ENCODE measurements around the gene TRAPPC11. TPM values are rescaled to one million over a fixed set of nuclear protein-coding genes. Genes with fewer than 3 reads are reported as not detected.

TRAPPC11 gene
- total RNA-seq, 4 donors from 2014 or later, result 40.6 to 74.2 (median 49.2) TPM

- H3K36me3 ChIP-seq, result no peaks in the 10 kb centered on the region
- no peaks in the 10 kb centered on the region for H3K9me3 ChIP-seq
- no peak for DNase-seq (ENCODE audit: low spot score in 2 of 2)
- TF ChIP-seq POLR2A (IDR thresholded peaks at IDR 0.05), result no peak
- no peak for TF ChIP-seq EP300 (IDR thresholded peaks at IDR 0.05)
- TF ChIP-seq CTCF (IDR thresholded peaks at IDR 0.05), result no peak
- TF ChIP-seq POLR2AphosphoS5 (IDR thresholded peaks at IDR 0.05), result no peak
- 87% methylated on average over 7 of the region's 48 CpGs for WGBS
- H3K27ac ChIP-seq, result no peak overlapping the region
- H3K4me3 ChIP-seq, result no peak overlapping the region
- no peaks in the 10 kb centered on the region for H3K4me1 ChIP-seq
- no peaks in the 10 kb centered on the region for H3K27me3 ChIP-seq
These were observed 87.5 kb downstream of the TRAPPC11 start for GRCh38 chr4:183746305-183747229.

GRCh38 chr4:183747380-183747779 is 88.3 kb downstream of the TRAPPC11 start:
- WGBS, result 90% methylated on average over 2 of the region's 2 CpGs
- TF ChIP-seq EP300 (IDR thresholded peaks at IDR 0.05) (no peak), POLR2A (IDR thresholded peaks at IDR 0.05) (no peak), POLR2AphosphoS5 (IDR thresholded peaks at IDR 0.05) (no peak), CTCF (IDR thresholded peaks at IDR 0.05) (no peak)
- no peak overlapping the region for H3K4me3 ChIP-seq

GRCh38 chr4:183747931-183748670 is 89.0 kb downstream of the TRAPPC11 start:
- Histone ChIP-seq H3K4me1 (no peaks in the 10 kb centered on the region), H3K9me3 (no peaks in the 10 kb centered on the region), H3K27ac (no peak overlapping the region), H3K4me3 (no peak overlapping the region), H3K27me3 (no peaks in the 10 kb centered on the region), H3K36me3 (no peaks in the 10 kb centered on the region)
- no peak for DNase-seq (ENCODE audit: low spot score in 2 of 2)
- 63% methylated on average over 6 of the region's 6 CpGs for WGBS
- TF ChIP-seq POLR2AphosphoS5 (IDR thresholded peaks at IDR 0.05), result no peak
- TF ChIP-seq CTCF (IDR thresholded peaks at IDR 0.05), result no peak
- TF ChIP-seq POLR2A (IDR thresholded peaks at IDR 0.05), result no peak
- TF ChIP-seq EP300 (IDR thresholded peaks at IDR 0.05), result no peak

More at GRCh38 chr4:183747380-183747779, 88.3 kb downstream of the TRAPPC11 start:
- Histone ChIP-seq H3K9me3 (no peaks in the 10 kb centered on the region), H3K27me3 (no peaks in the 10 kb centered on the region), H3K27ac (no peak overlapping the region), H3K36me3 (no peaks in the 10 kb centered on the region), H3K4me1 (no peaks in the 10 kb centered on the region)
- DNase-seq (ENCODE audit: low spot score in 2 of 2), result no peak

- DNase-seq (ENCODE audit: low spot score in 2 of 2), result no peak
- Histone ChIP-seq H3K4me3 (no peak overlapping the region), H3K27me3 (no peaks in the 10 kb centered on the region), H3K27ac (no peak overlapping the region), H3K36me3 (no peaks in the 10 kb centered on the region), H3K4me1 (no peaks in the 10 kb centered on the region), H3K9me3 (no peaks in the 10 kb centered on the region)
- no peak for TF ChIP-seq CTCF (IDR thresholded peaks at IDR 0.05)
- no peak for TF ChIP-seq POLR2A (IDR thresholded peaks at IDR 0.05)
- no peak for TF ChIP-seq POLR2AphosphoS5 (IDR thresholded peaks at IDR 0.05)
- no peak for TF ChIP-seq EP300 (IDR thresholded peaks at IDR 0.05)
- WGBS, result 81% methylated on average over 4 of the region's 4 CpGs
These were observed 92.0 kb downstream of the TRAPPC11 start for GRCh38 chr4:183751106-183751505.

- H3K27ac ChIP-seq, result no peak overlapping the region
- H3K9me3 ChIP-seq, result no peaks in the 10 kb centered on the region
- H3K4me1 ChIP-seq, result no peaks in the 10 kb centered on the region
- no peak overlapping the region for H3K4me3 ChIP-seq
- TF ChIP-seq POLR2A (IDR thresholded peaks at IDR 0.05) (no peak), EP300 (IDR thresholded peaks at IDR 0.05) (no peak), POLR2AphosphoS5 (IDR thresholded peaks at IDR 0.05) (no peak), CTCF (IDR thresholded peaks at IDR 0.05) (no peak)
- WGBS, result 84% methylated on average over 2 of the region's 2 CpGs
- no peaks in the 10 kb centered on the region for H3K27me3 ChIP-seq
- DNase-seq (ENCODE audit: low spot score in 2 of 2), result no peak
- no peaks in the 10 kb centered on the region for H3K36me3 ChIP-seq
These were observed 96.5 kb downstream of the TRAPPC11 start for GRCh38 chr4:183755596-183755995.

All from suprapubic skin (tissue), 4 donors.